H1 (cell line): ENCODE measurements around the gene NEK2. TPM values are rescaled to one million over a fixed set of nuclear protein-coding genes. Genes with fewer than 3 reads are reported as not detected.

Experiments used
- CTCF ChIA-PET: fragments of 300-600 bp; sonication (Branson Sonifier 250); formaldehyde crosslinking; loops from one replicate; lab custom pipeline; 2021; ENCODE audit not compliant: partially characterized antibody; lab: Charles Lee
- POLR2A ChIA-PET: fragments of 300-600 bp; sonication (Branson Sonifier 250); formaldehyde crosslinking; loops from one replicate; lab custom pipeline; 2021; ENCODE audit warnings: inconsistent platforms; ENCODE audit not compliant: partially characterized antibody; lab: Charles Lee
- DNase-seq, 2 experiments: peaks; one replicate each; pipeline versions ENCODE4 v3.0.0 to v3.0.0-alpha.2; 2010 to 2022; ENCODE audit warnings: low spot score in 2 of 2, low read depth in 1 of 2, mixed read lengths in 1 of 2
- FAIRE-seq: peaks from 2 replicates; lab custom pipeline; 2011; peaks lifted over from hg19 to GRCh38; lab: Jason Lieb, UNC
- H2AFZ ChIP-seq: 2 replicates; pipeline ENCODE4 v1.8.1; 2012; ENCODE audit warnings: low read length, inconsistent platforms
- H2AK5ac ChIP-seq: 2 replicates; pipeline ENCODE4 v1.6.1; 2013; ENCODE audit warnings: low read depth, low read length
- H2BK120ac ChIP-seq: replicated peaks from 2 replicates; pipeline ENCODE3; 2013; ENCODE audit warnings: low read depth, low read length, inconsistent platforms
- H2BK12ac ChIP-seq: 2 replicates; pipeline ENCODE4 v1.6.1; 2013; ENCODE audit warnings: low read depth, low read length
- H2BK15ac ChIP-seq: 2 replicates; pipeline ENCODE4 v1.6.1; 2013; ENCODE audit warnings: low read length
- H2BK20ac ChIP-seq: 2 replicates; pipeline ENCODE4 v1.6.1; 2013; ENCODE audit warnings: low read length
- H2BK5ac ChIP-seq: 2 replicates; pipeline ENCODE4 v1.6.1; 2013; ENCODE audit warnings: low read depth, low read length
- H3K14ac ChIP-seq: 2 replicates; pipeline ENCODE4 v1.6.1; 2013; ENCODE audit warnings: inconsistent platforms; ENCODE audit not compliant: insufficient read length
- H3K18ac ChIP-seq: 2 replicates; pipeline ENCODE4 v1.6.1; 2013; ENCODE audit warnings: low read length; ENCODE audit errors: extremely low read depth
- H3K23ac ChIP-seq: 2 replicates; pipeline ENCODE4 v1.6.1; 2013; ENCODE audit warnings: inconsistent platforms; ENCODE audit not compliant: insufficient read length
- H3K23me2 ChIP-seq: 2 replicates; pipeline ENCODE4 v1.6.1; 2013; ENCODE audit warnings: low read depth, low read length
- H3K27ac ChIP-seq: 2 replicates; pipeline ENCODE4 v1.6.1; 2011; ENCODE audit warnings: low read depth, low read length, inconsistent platforms
- H3K27me3 ChIP-seq, 4 experiments: replicated peaks in 1 of 4; 1 replicate in 1 of 4; 2 replicates in 3 of 4; pipeline versions ENCODE4 v1.6.1 to v1.8.1; 2011 to 2013; ENCODE audit warnings: low read length in 3 of 4, mild to moderate bottlenecking in 3 of 4, inconsistent platforms in 2 of 4, mixed read lengths in 2 of 4, moderate library complexity in 1 of 4; ENCODE audit not compliant: control insufficient read depth in 3 of 4, insufficient read depth in 3 of 4; ENCODE audit errors: extremely low read depth in 1 of 4
- H3K36me3 ChIP-seq, 4 experiments: 2 replicates each; pipeline versions ENCODE4 v1.6.1 to v1.8.1; 2011 to 2013; ENCODE audit warnings: mild to moderate bottlenecking in 4 of 4, low read length in 3 of 4, moderate library complexity in 2 of 4, control low read depth in 1 of 4, inconsistent platforms in 1 of 4; ENCODE audit not compliant: insufficient read depth in 4 of 4, control insufficient read depth in 2 of 4
- H3K4ac ChIP-seq: replicated peaks from 2 replicates; pipeline ENCODE3; 2013; ENCODE audit warnings: low read length, low read depth, mixed read lengths, inconsistent platforms; ENCODE audit not compliant: insufficient read length
- H3K4me1 ChIP-seq, 4 experiments: replicated peaks in 1 of 4; 1 replicate in 1 of 4; 2 replicates in 3 of 4; pipeline versions ENCODE4 v1.6.1 to v1.8.1; 2011 to 2013; ENCODE audit warnings: low read length in 3 of 4, inconsistent platforms in 2 of 4, mixed read lengths in 1 of 4; ENCODE audit not compliant: insufficient read depth in 4 of 4, control insufficient read depth in 3 of 4
- H3K4me2 ChIP-seq, 2 experiments: 2 replicates each; pipeline versions ENCODE4 v1.6.1 to v1.8.1; 2011 to 2013; ENCODE audit warnings: low read depth in 2 of 2, low read length in 2 of 2, control low read depth in 1 of 2, inconsistent platforms in 1 of 2, mild to moderate bottlenecking in 1 of 2; ENCODE audit not compliant: insufficient read depth in 1 of 2
- H3K4me3 ChIP-seq, 4 experiments: fragments of 200-600, 300-600 bp in 1 of 4; sonication (generic), shearing (Covaris generic), sonication (Bioruptor Twin) in 1 of 4; 2 replicates each; pipeline versions ENCODE4 v1.5.1 to v1.8.1; 2011 to 2016; ENCODE audit warnings: low read length in 4 of 4, low read depth in 3 of 4, control low read depth in 2 of 4, inconsistent platforms in 2 of 4, mild to moderate bottlenecking in 2 of 4, mixed read lengths in 1 of 4, moderate library complexity in 1 of 4; ENCODE audit not compliant: insufficient read depth in 2 of 4; ENCODE audit errors: extremely low read depth in 1 of 4
- H3K56ac ChIP-seq: replicated peaks from 2 replicates; pipeline ENCODE3; 2013; ENCODE audit warnings: low read depth, mild to moderate bottlenecking, mixed read lengths, low read length, inconsistent platforms; ENCODE audit not compliant: insufficient read length
- H3K79me1 ChIP-seq: 2 replicates; pipeline ENCODE4 v1.6.1; 2013; ENCODE audit warnings: low read depth, low read length, control low read depth
- H3K79me2 ChIP-seq, 2 experiments: 2 replicates each; pipeline versions ENCODE4 v1.6.1 to v1.8.1; 2012 to 2013; ENCODE audit warnings: low read length in 2 of 2, mild to moderate bottlenecking in 2 of 2, inconsistent platforms in 1 of 2; ENCODE audit not compliant: insufficient read depth in 2 of 2, control insufficient read depth in 1 of 2
- H3K9ac ChIP-seq, 4 experiments: replicated peaks in 1 of 4; 1 replicate in 1 of 4; 2 replicates in 3 of 4; pipeline versions ENCODE4 v1.6.1 to v1.8.1; 2011 to 2013; ENCODE audit warnings: low read depth in 3 of 4, low read length in 3 of 4, control low read depth in 2 of 4, mild to moderate bottlenecking in 2 of 4, moderate library complexity in 2 of 4, inconsistent platforms in 1 of 4; ENCODE audit errors: extremely low read depth in 1 of 4
- H3K9me3 ChIP-seq, 2 experiments: 2 replicates each; pipeline versions ENCODE4 v1.6.1 to v1.8.1; 2012 to 2013; ENCODE audit warnings: mild to moderate bottlenecking in 2 of 2, moderate library complexity in 2 of 2, control low read depth in 1 of 2, inconsistent platforms in 1 of 2, low read depth in 1 of 2, low read length in 1 of 2, mixed read lengths in 1 of 2; ENCODE audit not compliant: insufficient read depth in 2 of 2
- H4K20me1 ChIP-seq, 2 experiments: replicated peaks in 1 of 2; 2 replicates each; pipeline versions ENCODE3 to v1.8.1; 2011 to 2013; ENCODE audit warnings: inconsistent platforms in 2 of 2, low read length in 2 of 2, mild to moderate bottlenecking in 1 of 2; ENCODE audit not compliant: insufficient read depth in 2 of 2, control insufficient read depth in 1 of 2
- H4K5ac ChIP-seq: 2 replicates; pipeline ENCODE4 v1.6.1; 2013; ENCODE audit warnings: low read length, low read depth, mixed read lengths, inconsistent platforms; ENCODE audit not compliant: insufficient read length
- H4K8ac ChIP-seq: 2 replicates; pipeline ENCODE4 v1.8.0; 2013; ENCODE audit warnings: mild to moderate bottlenecking, moderate library complexity, low read length, inconsistent platforms; ENCODE audit not compliant: insufficient read depth; ENCODE audit errors: extremely low read depth
- H4K91ac ChIP-seq: replicated peaks from 2 replicates; pipeline ENCODE3; 2013; ENCODE audit warnings: low read length, mixed read lengths, inconsistent platforms; ENCODE audit not compliant: insufficient read length
- WGBS, 2 experiments: shearing (Covaris generic) in 1 of 2; methylation state at CpG; one replicate each; pipeline versions ENCODE4 v1.1.6 to v1.1.7; 2013 to 2015; ENCODE audit warnings: low lambda C conversion rate in 2 of 2, mixed read lengths in 2 of 2, inconsistent platforms in 1 of 2, low coverage in 1 of 2, missing lambda C conversion rate in 1 of 2; ENCODE audit not compliant: insufficient replicate concordance in 2 of 2, insufficient coverage in 1 of 2, insufficient read length in 1 of 2; ENCODE audit errors: extremely low coverage in 1 of 2, missing lambda C conversion rate in 1 of 2; 5-methylcytosine and 5-hydroxymethylcytosine counted together
- polyA plus RNA-seq, 7 experiments: library from polyadenylated mRNA; depleted of rRNA in 3 of 7; stranded (reverse) in 5 of 7; unstranded in 2 of 7; fragments of >200 nt in 5 of 7; fragments of 200-250 nt in 2 of 7; gene quantifications; 1 replicate in 5 of 7; 2 replicates in 1 of 7; 4 replicates in 1 of 7; pipeline versions ENCODE4 v1.2.1 to v1.2.3, GENCODE V29; 2011 to 2013; ENCODE audit warnings: missing spikeins in 2 of 7, mixed read lengths in 2 of 7
- total RNA-seq: library from RNA; stranded (reverse); fragmentation: NEBNext Ultra II Directional; extraction: Animal tissue kit (Norgen Biotek cat#: 25700); gene quantifications from 2 replicates; pipeline ENCODE4 v1.2.1, GENCODE V29; 2021

The NEK2 gene
- total and polyA plus RNA-seq, 2 of the 8 experiments (the other 6 are each of a cell fraction or from before 2014, with no cell fraction given) = 8.4 to 22.9 TPM

- Histone ChIP-seq H3K79me2 (no peaks in the 10 kb centered on the region), H3K36me3 (no peaks in the 10 kb centered on the region), H2AK5ac (no peak overlapping the region), H3K56ac (no peak overlapping the region), H3K18ac (no peak overlapping the region), H2AFZ (no peak overlapping the region), H3K9me3 (no peaks in the 10 kb centered on the region), H3K79me1 (no peaks in the 10 kb centered on the region), H3K23ac (no peak overlapping the region), H3K4ac (no peak overlapping the region), H3K27ac (no peak overlapping the region), H3K9ac (no peak overlapping the region), H2BK5ac (no peak overlapping the region), H4K8ac (no peak overlapping the region), H4K20me1 (no peaks in the 10 kb centered on the region), H3K4me2 (no peak overlapping the region), H3K4me1 (peaks cover 0 to 3% (median 2%) of the 10 kb centered on the region in 4 experiments; a peak in 2 of 7 replicates), H2BK12ac (no peak overlapping the region), H3K4me3 (no peak overlapping the region), H2BK15ac (no peak overlapping the region), H4K5ac (no peak overlapping the region), H2BK20ac (no peak overlapping the region), H3K27me3 (no peaks in the 10 kb centered on the region), H3K23me2 (no peaks in the 10 kb centered on the region; the same call in 1 of the 2 replicates), H4K91ac (no peak overlapping the region), H2BK120ac (no peak overlapping the region), H3K14ac (no peak overlapping the region)
- ChIA-PET POLR2A (interaction anchor here (2.1 kb wide), 1 partner anchor 9 kb away, joined by 7 read pairs; no protein-coding TSS in a partner anchor), CTCF (interaction anchor here (0.6 to 8.2 kb wide), 6 partner anchors 10 to 399 kb away, joined by 3 to 75 read pairs (median 6); no protein-coding TSS in a partner anchor)
- DNase-seq (no peak), FAIRE-seq (no peak)
- 93% methylated on average over 2 of the region's 2 CpGs; no CpG with 5 or more reads in 1 of the 2 experiments for WGBS, 2 experiments
These were observed 33.5 kb downstream of the NEK2 start for GRCh38 chr1:211641942-211642341.
